ENCODE measurements around the gene ATRX.

The ATRX gene

DNA sequence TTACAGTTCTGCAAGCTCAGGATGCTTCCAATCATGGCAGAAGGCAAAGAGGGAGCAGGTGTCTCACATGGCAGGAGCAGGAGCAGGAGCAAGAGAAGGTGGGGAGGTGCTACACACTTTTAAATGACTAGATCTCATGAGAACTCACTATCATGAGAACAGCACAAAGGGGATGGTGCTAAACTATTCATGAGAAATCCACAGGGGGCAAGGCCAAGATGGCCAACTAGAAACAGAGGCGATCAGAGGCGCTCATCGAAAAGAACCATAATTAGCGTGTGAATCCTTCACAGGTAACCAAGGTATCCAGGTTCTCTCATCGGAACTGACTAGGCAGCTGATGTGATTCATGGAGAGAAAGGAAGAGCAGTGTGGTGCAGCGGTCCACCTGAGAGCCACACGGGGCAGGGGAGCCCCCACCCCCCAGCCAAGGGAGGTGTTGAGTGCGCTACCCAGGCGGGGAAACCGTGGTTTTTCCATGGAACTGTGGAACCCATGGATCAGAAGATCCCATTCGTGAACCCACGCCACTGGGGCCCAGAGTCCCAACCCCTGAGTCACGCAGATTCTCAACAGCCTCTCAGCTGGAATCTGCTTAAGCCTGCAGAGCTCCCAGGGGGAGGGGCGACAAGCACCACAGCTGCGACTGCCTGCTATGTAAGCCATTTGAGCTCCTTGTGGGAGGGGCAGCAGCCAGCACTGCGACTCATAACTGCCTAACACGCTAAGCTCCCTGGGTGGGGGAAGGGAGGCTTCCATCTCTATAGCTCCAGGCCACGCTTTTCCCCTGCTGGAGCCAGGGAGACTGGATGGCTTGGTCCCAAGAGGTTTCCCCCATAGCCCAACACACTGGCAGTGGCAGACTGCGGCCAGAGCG is 292.1 kb downstream of the ATRX start:
- DNase-seq (ENCODE audit: low read depth) = no peak

DNA sequence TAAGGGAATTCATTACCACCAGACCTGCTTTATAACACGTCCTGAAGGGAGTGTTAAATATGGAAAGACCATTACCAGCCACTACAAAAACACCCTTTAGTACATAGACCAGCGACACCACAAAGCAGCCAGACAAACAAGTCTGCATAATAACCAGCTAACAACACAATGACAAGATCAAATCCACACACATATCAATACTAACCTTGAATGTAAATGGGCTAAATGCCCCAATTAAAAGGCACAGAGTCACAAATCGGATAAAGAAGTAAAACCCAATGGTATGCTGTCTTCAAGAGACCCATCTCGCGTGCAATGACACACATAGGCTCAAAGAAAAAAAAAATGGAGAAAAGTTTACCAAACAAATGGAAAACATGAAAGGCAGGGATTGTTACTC is 302.0 kb downstream of the ATRX start:
- DNase-seq (ENCODE audit: low read depth) = no peak

DNA sequence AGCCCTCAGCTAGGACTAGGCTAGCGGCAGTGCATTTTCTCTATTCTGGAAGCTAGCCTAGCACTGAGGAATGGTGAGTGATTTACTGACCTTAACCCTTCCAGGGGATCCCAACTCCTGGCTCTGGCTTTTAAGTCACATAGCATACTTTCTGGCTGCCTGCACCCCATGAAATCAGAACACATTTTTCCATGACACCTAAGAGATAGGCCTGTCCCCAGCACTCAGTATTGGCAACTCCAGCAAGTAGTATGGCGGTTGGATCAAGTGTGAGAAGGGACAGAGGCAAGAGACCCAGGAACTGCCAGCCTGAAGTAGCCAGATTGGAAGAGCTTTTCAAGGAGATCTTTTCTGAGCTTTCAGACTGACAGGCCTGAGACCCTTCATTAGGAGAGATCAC is 330.6 kb downstream of the ATRX start:
- no peak for DNase-seq (ENCODE audit: low read depth)

Measured in T-helper 22 cell (primary cell).